PC-9 (cell line): ENCODE results near the gene NRN1. TPM values are rescaled to one million over a fixed set of nuclear protein-coding genes. Genes with fewer than 3 reads are reported as not detected.

Source experiments
- BruUV-seq: library from RNA; stranded (reverse); fragments of 400-500 nt; replicated peaks from 2 replicates; lab custom pipeline; 2021; lab: Mats Ljungman, UMichigan
- CTCF ChIA-PET: fragments of 300-600 bp; sonication (Branson Sonifier 250); formaldehyde crosslinking; loops from one replicate; lab custom pipeline; 2022; ENCODE audit warnings: antibody characterized with exemption; lab: Charles Lee
- POLR2A ChIA-PET: fragments of 300-600 bp; sonication (Branson Sonifier 250); formaldehyde crosslinking; loops from one replicate; lab custom pipeline; 2022; ENCODE audit warnings: antibody characterized with exemption; ENCODE audit not compliant: unreplicated experiment; lab: Charles Lee
- DNase-seq, 2 experiments: peaks; one replicate each; pipeline versions ENCODE4 v3.0.0 to v3.0.0-alpha.2; 2015 to 2022; ENCODE audit warnings: mixed read lengths in 1 of 2
- H2AFZ ChIP-seq: fragments of 200-600 bp; sonication (generic); 2 replicates; pipeline ENCODE4 v1.8.1; 2017; ENCODE audit warnings: antibody characterized with exemption
- H3F3A ChIP-seq: fragments of 200-600 bp; sonication (generic); 2 replicates; pipeline ENCODE4 v1.8.1; 2017; ENCODE audit warnings: antibody characterized with exemption, mild to moderate bottlenecking, low read depth; ENCODE audit not compliant: insufficient read depth
- H3K27ac ChIP-seq: fragments of 200-600 bp; sonication (generic); 2 replicates; pipeline ENCODE4 v1.6.1; 2016; ENCODE audit warnings: mixed run types
- H3K27me3 ChIP-seq: fragments of 200-600 bp; sonication (generic); 2 replicates; pipeline ENCODE4 v1.6.1; 2016; ENCODE audit warnings: low read depth, mixed run types; ENCODE audit not compliant: insufficient read depth
- H3K36me3 ChIP-seq: fragments of 200-600 bp; sonication (generic); 2 replicates; pipeline ENCODE4 v1.6.1; 2016; ENCODE audit warnings: low read depth, mixed run types
- H3K4me1 ChIP-seq: fragments of 200-600 bp; sonication (generic); replicated peaks from 2 replicates; pipeline ENCODE4 v1.6.1; 2016; ENCODE audit warnings: mixed run types; ENCODE audit not compliant: insufficient read depth
- H3K4me2 ChIP-seq: fragments of 200-600 bp; sonication (generic); 2 replicates; pipeline ENCODE4 v1.6.1; 2017; ENCODE audit warnings: mixed run types
- H3K4me3 ChIP-seq: fragments of 200-600 bp; sonication (generic); 2 replicates; pipeline ENCODE4 v1.6.1; 2016; ENCODE audit warnings: mixed run types
- H3K79me2 ChIP-seq: fragments of 200-600 bp; sonication (generic); 2 replicates; pipeline ENCODE4 v1.6.1; 2017; ENCODE audit warnings: low read depth, mixed run types
- H3K9me2 ChIP-seq: fragments of 200-600 bp; sonication (generic); 2 replicates; pipeline ENCODE4 v1.8.1; 2017; ENCODE audit warnings: mild to moderate bottlenecking; ENCODE audit not compliant: insufficient read depth
- H3K9me3 ChIP-seq: fragments of 200-600 bp; sonication (generic); 2 replicates; pipeline ENCODE4 v1.8.1; 2016; ENCODE audit warnings: low read depth; ENCODE audit not compliant: insufficient read depth
- H4K20me1 ChIP-seq: fragments of 200-600 bp; sonication (generic); 2 replicates; pipeline ENCODE4 v1.8.1; 2017; ENCODE audit not compliant: insufficient read depth
- EZH2 ChIP-seq: fragments of 200-600 bp; sonication (generic); IDR thresholded peaks from 2 replicates; pipeline ENCODE4 v1.8.0; 2017; ENCODE audit warnings: antibody characterized with exemption, low read depth
- intact Hi-C: fragments of 100-400 bp; cut with micrococcal nuclease; formaldehyde crosslinking; loops from one replicate; pipeline ENCODE4 v1.10.0; 2022; ENCODE audit not compliant: unreplicated experiment
- total RNA-seq: library from RNA; stranded (reverse); gene quantifications from 2 replicates; pipeline ENCODE4 v1.2.3, GENCODE V29; 2021
- TF ChIP-seq, protein P1 (sequence below): fragments of 200-600 bp; sonication (generic); conservative IDR thresholded peaks from 2 replicates; pipeline ENCODE4 v1.6.1; 2017; ENCODE audit warnings: mixed run types, antibody characterized with exemption, mild to moderate bottlenecking, moderate library complexity

The NRN1 gene
- total RNA-seq, 1 experiment from 2014 or later: not detected

DNA sequence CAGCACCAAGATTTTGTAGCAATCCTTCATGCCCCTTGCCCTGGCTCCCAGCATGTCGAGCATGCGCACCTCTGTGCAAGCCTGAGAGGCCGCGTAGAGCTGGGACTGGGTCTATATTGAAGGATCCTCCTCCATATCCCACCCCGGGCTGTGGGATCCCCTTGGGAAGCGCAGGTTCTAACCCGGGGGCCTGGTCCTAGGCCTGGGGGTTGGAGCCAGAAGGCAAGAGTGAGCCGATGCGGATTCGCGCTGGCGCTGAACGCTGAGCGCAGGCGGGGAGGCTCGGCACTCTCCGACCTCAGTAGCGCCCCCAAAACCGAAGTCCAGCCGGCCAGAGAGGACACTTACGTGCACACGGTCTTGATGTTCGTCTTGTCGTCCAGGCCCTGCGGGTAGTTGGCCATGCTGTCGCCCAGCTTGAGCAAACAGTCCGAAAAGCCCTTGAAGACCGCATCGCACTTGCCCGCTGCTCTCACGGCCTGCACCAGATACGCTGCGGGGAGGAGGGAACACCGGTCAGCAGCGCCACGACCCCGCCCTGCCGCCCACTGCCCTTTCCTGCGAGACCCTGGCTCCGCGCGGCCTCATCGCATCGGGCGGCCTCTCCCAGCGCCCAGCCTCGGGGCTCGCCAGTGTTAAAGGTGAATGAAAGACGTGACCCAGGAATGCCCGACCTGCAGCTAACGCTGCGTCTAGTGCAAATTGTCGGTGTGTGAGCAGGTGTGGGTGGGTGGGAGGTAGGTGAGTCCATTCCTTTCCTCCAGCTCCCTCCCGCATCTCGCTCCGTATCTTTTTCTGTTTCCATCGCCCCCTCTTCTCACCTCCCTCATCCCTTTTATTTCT is 4.5 kb downstream of the NRN1 start:
- intact Hi-C loops: no loop called here
- ChIA-PET POLR2A (no interaction called here), CTCF (no interaction called here)
- no peak for DNase-seq
- 0 out of 2 replicates have a peak, but pooled peaks cover 8% of the 10 kb centered on the region for H3K27me3 ChIP-seq
- H3K9me2 ChIP-seq: no peaks in the 10 kb centered on the region
- no peaks in the 10 kb centered on the region for H3K9me3 ChIP-seq
- H2AFZ ChIP-seq: no peak overlapping the region
- TF ChIP-seq EZH2: no peak
- TF ChIP-seq, protein P1, sequence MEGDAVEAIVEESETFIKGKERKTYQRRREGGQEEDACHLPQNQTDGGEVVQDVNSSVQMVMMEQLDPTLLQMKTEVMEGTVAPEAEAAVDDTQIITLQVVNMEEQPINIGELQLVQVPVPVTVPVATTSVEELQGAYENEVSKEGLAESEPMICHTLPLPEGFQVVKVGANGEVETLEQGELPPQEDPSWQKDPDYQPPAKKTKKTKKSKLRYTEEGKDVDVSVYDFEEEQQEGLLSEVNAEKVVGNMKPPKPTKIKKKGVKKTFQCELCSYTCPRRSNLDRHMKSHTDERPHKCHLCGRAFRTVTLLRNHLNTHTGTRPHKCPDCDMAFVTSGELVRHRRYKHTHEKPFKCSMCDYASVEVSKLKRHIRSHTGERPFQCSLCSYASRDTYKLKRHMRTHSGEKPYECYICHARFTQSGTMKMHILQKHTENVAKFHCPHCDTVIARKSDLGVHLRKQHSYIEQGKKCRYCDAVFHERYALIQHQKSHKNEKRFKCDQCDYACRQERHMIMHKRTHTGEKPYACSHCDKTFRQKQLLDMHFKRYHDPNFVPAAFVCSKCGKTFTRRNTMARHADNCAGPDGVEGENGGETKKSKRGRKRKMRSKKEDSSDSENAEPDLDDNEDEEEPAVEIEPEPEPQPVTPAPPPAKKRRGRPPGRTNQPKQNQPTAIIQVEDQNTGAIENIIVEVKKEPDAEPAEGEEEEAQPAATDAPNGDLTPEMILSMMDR: no peak
- H3K4me2 ChIP-seq: no peak overlapping the region
- no TSS peak for BruUV-seq
- no peak overlapping the region for H3K4me3 ChIP-seq
- no peaks in the 10 kb centered on the region for H4K20me1 ChIP-seq
- H3K4me1 ChIP-seq: no peaks in the 10 kb centered on the region
- H3K36me3 ChIP-seq: no peaks in the 10 kb centered on the region
- no peaks in the 10 kb centered on the region for H3F3A ChIP-seq
- no peak overlapping the region for H3K27ac ChIP-seq
- no peaks in the 10 kb centered on the region for H3K79me2 ChIP-seq

DNA sequence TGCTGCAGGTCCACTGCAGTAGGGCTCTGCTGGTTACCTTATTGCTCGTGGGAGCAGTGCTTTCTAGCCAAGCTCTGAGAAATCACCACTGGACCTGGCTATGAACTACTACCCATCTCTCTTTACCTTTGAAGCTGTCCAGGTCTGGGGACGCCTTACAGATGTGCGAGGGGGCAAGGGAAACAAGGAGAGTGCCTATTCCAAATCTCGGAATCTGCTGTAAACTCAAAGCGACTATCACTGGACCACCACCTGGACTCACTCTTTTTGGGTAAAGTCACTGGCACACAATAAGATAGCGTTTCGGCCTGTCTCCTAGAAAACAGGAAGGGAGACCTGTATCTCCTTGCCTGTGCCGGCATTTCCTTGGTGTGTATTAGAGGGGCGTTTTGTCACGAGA is 5.3 kb downstream of the NRN1 start:
- ChIA-PET CTCF (no interaction called here), POLR2A (no interaction called here)
- H3K27me3 ChIP-seq: 0 out of 2 replicates have a peak, but pooled peaks cover 8% of the 10 kb centered on the region
- H2AFZ ChIP-seq: no peak overlapping the region
- intact Hi-C loops: no loop called here
- H3K4me1 ChIP-seq: no peaks in the 10 kb centered on the region
- H3K36me3 ChIP-seq: no peaks in the 10 kb centered on the region
- no peaks in the 10 kb centered on the region for H3F3A ChIP-seq
- H4K20me1 ChIP-seq: no peaks in the 10 kb centered on the region
- no TSS peak for BruUV-seq
- H3K27ac ChIP-seq: no peak overlapping the region
- TF ChIP-seq, protein P1: no peak
- TF ChIP-seq EZH2: no peak
- H3K4me2 ChIP-seq: no peak overlapping the region
- no peak overlapping the region for H3K4me3 ChIP-seq
- no peaks in the 10 kb centered on the region for H3K79me2 ChIP-seq
- no peaks in the 10 kb centered on the region for H3K9me3 ChIP-seq
- no peaks in the 10 kb centered on the region for H3K9me2 ChIP-seq
- no peak for DNase-seq

DNA sequence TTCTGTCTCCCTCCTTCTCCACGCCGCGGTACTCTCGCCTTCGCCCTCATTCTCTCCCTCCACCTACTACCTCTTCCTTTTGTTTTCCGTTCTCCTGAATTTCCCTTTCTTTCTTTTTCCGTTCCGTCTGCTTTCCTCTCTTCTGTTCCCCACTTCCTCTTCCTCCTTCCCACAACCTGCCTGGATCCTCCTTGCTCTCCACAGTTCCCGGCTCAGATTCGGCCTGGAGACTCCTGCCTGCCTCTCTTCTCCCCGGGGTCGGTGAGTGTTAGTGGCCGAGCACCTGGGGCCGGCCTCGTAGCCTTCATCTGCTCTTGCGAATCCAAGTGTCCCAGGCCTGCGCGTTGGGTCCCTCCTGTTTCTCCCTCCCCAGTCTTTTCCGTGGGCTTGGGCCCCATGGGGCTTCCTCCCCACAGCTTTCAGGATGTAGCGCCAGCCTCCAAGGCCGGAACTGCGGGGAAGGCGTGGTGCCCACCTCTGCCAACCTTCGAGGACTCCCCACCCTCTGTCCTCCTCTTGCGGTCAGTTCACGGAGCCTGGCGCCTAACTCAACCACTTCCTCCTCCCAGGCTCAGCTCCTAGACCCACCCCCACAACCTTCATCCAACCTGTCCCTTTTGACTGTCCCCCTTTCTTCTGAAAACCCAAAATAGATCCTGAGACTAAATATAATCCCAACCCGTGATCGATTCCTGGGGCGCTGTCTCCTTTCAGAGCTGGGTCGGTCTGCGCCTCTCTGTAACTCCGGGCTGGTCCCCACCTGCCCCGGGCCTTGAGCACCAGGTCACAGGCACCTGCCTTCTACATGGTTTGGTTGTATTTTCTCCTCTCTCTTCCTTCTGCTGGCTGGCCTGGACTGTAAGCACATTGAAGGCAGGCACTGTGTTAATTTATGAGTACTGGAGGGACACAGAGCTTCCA is 6.8 kb downstream of the NRN1 start:
- Histone ChIP-seq H3K79me2 (no peaks in the 10 kb centered on the region), H3K27me3 (0 out of 2 replicates have a peak, but pooled peaks cover under 1% of the 10 kb centered on the region), H3K9me3 (no peaks in the 10 kb centered on the region), H3K36me3 (no peaks in the 10 kb centered on the region), H3K27ac (no peak overlapping the region), H3K4me3 (no peak overlapping the region), H3K4me2 (no peak overlapping the region), H4K20me1 (no peaks in the 10 kb centered on the region), H3F3A (no peaks in the 10 kb centered on the region), H3K4me1 (no peaks in the 10 kb centered on the region), H2AFZ (no peak overlapping the region), H3K9me2 (no peaks in the 10 kb centered on the region)
- DNase-seq: no peak
- no peak for TF ChIP-seq EZH2
- TF ChIP-seq, protein P1: no peak
- no TSS peak for BruUV-seq
- ChIA-PET CTCF (no interaction called here), POLR2A (no interaction called here)
- intact Hi-C loops: loop anchor here (10.0 kb wide), 1 partner anchor 525 kb away; no protein-coding TSS in a partner anchor
